Activated B cell treated with CpG ODN at 0.5 μM for 24 hours (primary cell): ENCODE data around the gene FAT1. TPM values are rescaled to one million over a fixed set of nuclear protein-coding genes. Genes with fewer than 3 reads are reported as not detected.

Experiments used
- ATAC-seq: fragments of 200-7000 bp; cut with Tn5 transposase; one replicate; pipeline ENCODE4 v1.10.0; 2021; ENCODE audit warnings: low read depth, mild to moderate bottlenecking, moderate library complexity
- CTCF ChIA-PET: fragments of 350-600 bp; sonication (Branson Sonifier 250); formaldehyde crosslinking; loops from one replicate; lab custom pipeline; 2021; ENCODE audit warnings: antibody characterized with exemption; lab: Charles Lee
- POLR2A ChIA-PET: fragments of 350-600 bp; sonication (Branson Sonifier 250); formaldehyde crosslinking; loops from one replicate; lab custom pipeline; 2021; ENCODE audit warnings: antibody characterized with exemption; lab: Charles Lee
- DNase-seq: peaks from one replicate; pipeline ENCODE4 v3.0.0; 2022
- H3K27ac Mint-ChIP-seq: one replicate; pipeline ENCODE4 v1.8.0; 2020; ENCODE audit warnings: mixed read lengths
- H3K27me3 Mint-ChIP-seq: one replicate; pipeline ENCODE4 v1.8.0; 2021; ENCODE audit warnings: mixed read lengths
- H3K36me3 Mint-ChIP-seq: one replicate; pipeline ENCODE4 v1.8.0; 2021; ENCODE audit warnings: low read depth, mixed read lengths
- H3K4me1 Mint-ChIP-seq: one replicate; pipeline ENCODE4 v1.8.0; 2021; ENCODE audit warnings: mixed read lengths
- H3K4me3 Mint-ChIP-seq: one replicate; pipeline ENCODE4 v1.8.0; 2020; ENCODE audit warnings: mild to moderate bottlenecking, mixed read lengths
- H3K9me3 Mint-ChIP-seq: one replicate; pipeline ENCODE4 v1.8.0; 2020; ENCODE audit warnings: mixed read lengths
- intact Hi-C: fragments of 100-400 bp; cut with micrococcal nuclease; formaldehyde crosslinking; loops from one replicate; pipeline ENCODE4 v1.15.1; 2024
- total RNA-seq: library from RNA; stranded (reverse); gene quantifications from 2 replicates; pipeline ENCODE4 v1.2.3, GENCODE V29; 2022
- TF ChIP-seq, protein P1 (sequence below): fragments of 200-600 bp; IDR thresholded peaks from one replicate; pipeline ENCODE4 v1.8.0; 2022; ENCODE audit warnings: antibody characterized with exemption, mild to moderate bottlenecking

Gene FAT1
- total RNA-seq, 1 donor from 2014 or later, result not detected

- Mint-ChIP-seq H3K27ac (no peak overlapping the region), H3K27me3 (peaks cover 40% of the 10 kb centered on the region), H3K4me1 (peaks cover 15% of the 10 kb centered on the region), H3K4me3 (no peak overlapping the region), H3K36me3 (no peaks in the 10 kb centered on the region), H3K9me3 (no peaks in the 10 kb centered on the region)
- CTCF ChIA-PET, result no interaction called here
- no peak for ATAC-seq
- TF ChIP-seq, protein P1, sequence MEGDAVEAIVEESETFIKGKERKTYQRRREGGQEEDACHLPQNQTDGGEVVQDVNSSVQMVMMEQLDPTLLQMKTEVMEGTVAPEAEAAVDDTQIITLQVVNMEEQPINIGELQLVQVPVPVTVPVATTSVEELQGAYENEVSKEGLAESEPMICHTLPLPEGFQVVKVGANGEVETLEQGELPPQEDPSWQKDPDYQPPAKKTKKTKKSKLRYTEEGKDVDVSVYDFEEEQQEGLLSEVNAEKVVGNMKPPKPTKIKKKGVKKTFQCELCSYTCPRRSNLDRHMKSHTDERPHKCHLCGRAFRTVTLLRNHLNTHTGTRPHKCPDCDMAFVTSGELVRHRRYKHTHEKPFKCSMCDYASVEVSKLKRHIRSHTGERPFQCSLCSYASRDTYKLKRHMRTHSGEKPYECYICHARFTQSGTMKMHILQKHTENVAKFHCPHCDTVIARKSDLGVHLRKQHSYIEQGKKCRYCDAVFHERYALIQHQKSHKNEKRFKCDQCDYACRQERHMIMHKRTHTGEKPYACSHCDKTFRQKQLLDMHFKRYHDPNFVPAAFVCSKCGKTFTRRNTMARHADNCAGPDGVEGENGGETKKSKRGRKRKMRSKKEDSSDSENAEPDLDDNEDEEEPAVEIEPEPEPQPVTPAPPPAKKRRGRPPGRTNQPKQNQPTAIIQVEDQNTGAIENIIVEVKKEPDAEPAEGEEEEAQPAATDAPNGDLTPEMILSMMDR, result no peak
- intact Hi-C loops, result no loop called here
- DNase-seq, result no peak
- POLR2A ChIA-PET, result no interaction called here
These were observed 4.4 kb upstream of the FAT1 start for GRCh38 chr4:186727977-186728519.

- CTCF ChIA-PET, result no interaction called here
- Mint-ChIP-seq H3K9me3 (no peaks in the 10 kb centered on the region), H3K4me1 (peaks cover 19% of the 10 kb centered on the region), H3K36me3 (no peaks in the 10 kb centered on the region), H3K27me3 (peaks cover 47% of the 10 kb centered on the region), H3K4me3 (no peak overlapping the region), H3K27ac (no peak overlapping the region)
- intact Hi-C loops, result no loop called here
- no peak for DNase-seq
- ATAC-seq, result no peak
- TF ChIP-seq, protein P1, result no peak
- POLR2A ChIA-PET, result no interaction called here
These were observed 3.7 kb upstream of the FAT1 start for GRCh38 chr4:186727169-186727976.

- no peaks in the 10 kb centered on the region for H3K9me3 Mint-ChIP-seq
- no peak overlapping the region for H3K27ac Mint-ChIP-seq
- ChIA-PET CTCF (no interaction called here), POLR2A (no interaction called here)
- TF ChIP-seq, protein P1, result no peak
- no peak overlapping the region for H3K4me3 Mint-ChIP-seq
- peaks cover 50% of the 10 kb centered on the region for H3K27me3 Mint-ChIP-seq
- H3K36me3 Mint-ChIP-seq, result no peaks in the 10 kb centered on the region
- intact Hi-C loops, result no loop called here
- DNase-seq, result no peak
- H3K4me1 Mint-ChIP-seq, result peaks cover 19% of the 10 kb centered on the region
- ATAC-seq, result no peak
These were observed 2.9 kb upstream of the FAT1 start for GRCh38 chr4:186726426-186727168.

DNA sequence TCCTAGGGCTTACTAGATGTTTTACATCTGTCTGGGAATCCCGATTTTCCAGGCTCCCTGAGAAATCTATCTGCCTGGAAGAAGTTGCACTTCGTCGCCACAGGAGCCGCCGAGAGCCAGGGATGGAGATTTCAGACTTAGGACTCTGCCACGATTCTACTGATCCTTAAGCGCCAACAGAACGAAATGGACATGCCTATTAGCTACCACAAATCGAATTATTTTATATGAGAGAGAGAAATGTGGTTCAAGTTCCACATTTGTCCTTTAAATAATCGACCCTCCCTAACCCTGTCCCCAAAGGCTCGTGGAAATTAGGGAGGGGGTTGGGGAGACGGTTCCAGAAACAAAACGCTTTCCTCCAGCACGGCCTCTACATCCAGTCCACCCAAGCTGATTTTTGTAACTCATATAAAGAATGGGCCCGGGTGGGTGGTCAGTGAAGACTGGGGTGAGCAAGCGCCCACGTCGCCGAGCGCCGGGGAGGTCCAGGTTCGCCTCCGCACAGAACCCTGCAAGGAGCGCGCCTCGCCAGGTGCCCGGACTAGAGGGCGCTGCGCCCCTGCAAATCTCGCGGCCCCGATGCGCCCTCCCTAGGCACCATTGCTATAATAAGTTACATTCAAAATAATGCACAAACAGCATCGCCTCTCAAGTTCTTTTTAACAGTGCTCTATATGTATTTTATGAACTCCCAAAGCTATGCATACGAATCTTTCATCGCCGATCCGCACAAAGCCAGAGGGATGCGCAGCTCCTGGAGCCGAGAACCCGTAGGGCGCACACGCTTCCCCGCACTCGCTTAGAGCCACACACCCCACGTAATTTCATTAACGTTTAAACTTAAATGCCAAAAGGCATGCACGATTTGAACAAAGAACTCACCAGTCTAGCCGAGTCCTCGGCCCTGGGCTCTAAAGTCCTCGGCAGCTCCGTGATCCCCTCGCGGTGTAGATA is 2.1 kb upstream of the FAT1 start:
- intact Hi-C loops, result no loop called here
- POLR2A ChIA-PET, result no interaction called here
- Mint-ChIP-seq H3K9me3 (no peaks in the 10 kb centered on the region), H3K27ac (no peak overlapping the region), H3K4me3 (no peak overlapping the region), H3K27me3 (peaks cover 54% of the 10 kb centered on the region), H3K36me3 (no peaks in the 10 kb centered on the region), H3K4me1 (peaks cover 19% of the 10 kb centered on the region)
- TF ChIP-seq, protein P1, result no peak
- CTCF ChIA-PET, result no interaction called here
- ATAC-seq (no peak), DNase-seq (no peak)
